Uterus (tissue), 4 donors: ENCODE measurements around the gene FAM120B. TPM values are rescaled to one million over a fixed set of nuclear protein-coding genes. Genes with fewer than 3 reads are reported as not detected.
"Not testable (repeated sequence)": the region's sequence is repeated elsewhere in the genome, so short reads cannot be mapped to it uniquely, and the experiment has no call there.

Experiments
- DNase-seq, 2 donors: peaks; one replicate each; pipeline ENCODE4 v3.0.0-alpha.2; 2019 to 2020
- H3K27ac ChIP-seq, 2 donors: fragments of 200-600 bp; sonication (generic); 1 replicate in 1 of 2; 2 replicates in 1 of 2; pipeline ENCODE4 v1.5.1; 2016 to 2018
- H3K27me3 ChIP-seq, 2 donors: fragments of 200-600 bp; sonication (generic); one replicate each; pipeline ENCODE4 v1.5.1; 2018 to 2019; ENCODE audit warnings: control low read depth in 1 of 2
- H3K36me3 ChIP-seq, 2 donors: fragments of 200-600 bp; sonication (generic); one replicate each; pipeline ENCODE4 v1.5.1; 2019; ENCODE audit warnings: control low read depth in 1 of 2
- H3K4me1 ChIP-seq, 2 donors: fragments of 200-600 bp; sonication (generic); one replicate each; pipeline ENCODE4 v1.5.1; 2018 to 2019; ENCODE audit warnings: control low read depth in 1 of 2
- H3K4me3 ChIP-seq, 2 donors: fragments of 200-600 bp; sonication (generic); 1 replicate in 1 of 2; 2 replicates in 1 of 2; pipeline ENCODE4 v1.5.1; 2018 to 2019; ENCODE audit warnings: mild to moderate bottlenecking in 1 of 2
- H3K9me3 ChIP-seq, 2 donors: fragments of 200-600 bp; sonication (generic); one replicate each; pipeline ENCODE4 v1.5.1; 2019; ENCODE audit warnings: control low read depth in 1 of 2
- CTCF ChIP-seq, 4 experiments: fragments of 200-600 bp in 2 of 4; fragments of 450-650 bp in 2 of 4; sonication (generic) in 2 of 4; IDR thresholded peaks; one replicate each; pipeline ENCODE4 v1.5.1; 2016 to 2019; ENCODE audit warnings: antibody characterized with exemption in 4 of 4, mild to moderate bottlenecking in 2 of 4, moderate library complexity in 1 of 4
- POLR2A ChIP-seq, 2 donors: fragments of 450-650 bp; IDR thresholded peaks; one replicate each; pipeline ENCODE4 v1.6.1; 2016; ENCODE audit warnings: antibody characterized with exemption in 2 of 2, mild to moderate bottlenecking in 1 of 2, moderate library complexity in 1 of 2
- intact Hi-C: fragments of 100-400 bp; cut with DNase I; formaldehyde crosslinking; loops from one replicate; pipeline ENCODE4 v1.15.1; 2023; ENCODE audit warnings: low total_unique reads
- total RNA-seq, 4 donors: library from RNA; depleted of rRNA in 3 of 4; stranded (reverse); fragments of >200 nt in 3 of 4; gene quantifications; one replicate each; pipeline versions ENCODE4 v1.1.0 to v1.2.4, GENCODE V29; 2014 to 2023
- donor health status: DM: yes; HTN: yes; CAD: no.

Gene FAM120B
- total RNA-seq, 4 donors from 2014 or later: 12.1 to 50.9 (median 35.2) TPM

- intact Hi-C loops: no loop called here
- Histone ChIP-seq H3K36me3 (no peaks in the 10 kb centered on the region), H3K27ac (peak overlapping the region; percentile 28 to 39)
These were observed 39.1 kb downstream of the FAM120B start for GRCh38 chr6:170345662-170346061.

GRCh38 chr6:170346649-170347048 is 40.1 kb downstream of the FAM120B start:
- Histone ChIP-seq H3K4me1 (no peaks in the 10 kb centered on the region), H3K9me3 (no peaks in the 10 kb centered on the region), H3K36me3 (no peaks in the 10 kb centered on the region), H3K27ac (no peak overlapping the region), H3K27me3 (no peaks in the 10 kb centered on the region), H3K4me3 (no peak overlapping the region)
- intact Hi-C loops: no loop called here
- no peak for DNase-seq
- TF ChIP-seq POLR2A (IDR thresholded peaks at IDR 0.05) (no peak), CTCF (IDR thresholded peaks at IDR 0.05) (no peak)

More at GRCh38 chr6:170345662-170346061, 39.1 kb downstream of the FAM120B start:
- TF ChIP-seq POLR2A (IDR thresholded peaks at IDR 0.05) (no peak), CTCF (IDR thresholded peaks at IDR 0.05) (no peak)
- DNase-seq: no peak
- Histone ChIP-seq H3K9me3 (no peaks in the 10 kb centered on the region), H3K4me3 (no peak overlapping the region), H3K4me1 (no peaks in the 10 kb centered on the region), H3K27me3 (no peaks in the 10 kb centered on the region)

GRCh38 chr6:170347091-170347490 is 40.5 kb downstream of the FAM120B start:
- no peak overlapping the region for H3K27ac ChIP-seq
- H3K4me1 ChIP-seq: no peaks in the 10 kb centered on the region
- H3K4me3 ChIP-seq: no peak overlapping the region
- no peaks in the 10 kb centered on the region for H3K27me3 ChIP-seq
- H3K9me3 ChIP-seq: no peaks in the 10 kb centered on the region
- intact Hi-C loops: no loop called here
- TF ChIP-seq CTCF (IDR thresholded peaks at IDR 0.05) (no peak), POLR2A (IDR thresholded peaks at IDR 0.05) (no peak)
- DNase-seq: no peak
- no peaks in the 10 kb centered on the region for H3K36me3 ChIP-seq

- intact Hi-C loops: no loop called here
- Histone ChIP-seq H3K36me3 (no peaks in the 10 kb centered on the region), H3K9me3 (no peaks in the 10 kb centered on the region), H3K27me3 (no peaks in the 10 kb centered on the region), H3K4me1 (no peaks in the 10 kb centered on the region), H3K4me3 (no peak overlapping the region), H3K27ac (peak overlapping the region; percentile 30 to 44)
- no peak for DNase-seq
- TF ChIP-seq CTCF (IDR thresholded peaks at IDR 0.05) (no peak), POLR2A (IDR thresholded peaks at IDR 0.05) (no peak)
These were observed 41.4 kb downstream of the FAM120B start for GRCh38 chr6:170347975-170348374.

- H3K4me3 ChIP-seq, H3K4me1 ChIP-seq, intact Hi-C loops, H3K36me3 ChIP-seq, H3K27ac ChIP-seq, H3K9me3 ChIP-seq, H3K27me3 ChIP-seq, DNase-seq: not testable (repeated sequence)
These were observed 44.9 kb downstream of the FAM120B start for GRCh38 chr6:170351456-170351855.

GRCh38 chr6:170355190-170355589 is 48.6 kb downstream of the FAM120B start:
- H3K4me3 ChIP-seq, H3K4me1 ChIP-seq, H3K27ac ChIP-seq, intact Hi-C loops, DNase-seq, H3K9me3 ChIP-seq, H3K36me3 ChIP-seq, H3K27me3 ChIP-seq: not testable (repeated sequence)
